Measurements from ENCODE around the gene RDM1.

GRCh38 chr17:35875072-35875799, 55.3 kb downstream of the RDM1 start:
- TF ChIP-seq CTCF (IDR thresholded peaks at IDR 0.05) (no peak), USF1 (IDR thresholded peaks at IDR 0.05; ENCODE audit: borderline replicate concordance, low read depth) (no peak)
